ENCODE measurements around the gene APBB1IP. TPM values are rescaled to one million over a fixed set of nuclear protein-coding genes. Genes with fewer than 3 reads are reported as not detected.

Gene APBB1IP, protein sequence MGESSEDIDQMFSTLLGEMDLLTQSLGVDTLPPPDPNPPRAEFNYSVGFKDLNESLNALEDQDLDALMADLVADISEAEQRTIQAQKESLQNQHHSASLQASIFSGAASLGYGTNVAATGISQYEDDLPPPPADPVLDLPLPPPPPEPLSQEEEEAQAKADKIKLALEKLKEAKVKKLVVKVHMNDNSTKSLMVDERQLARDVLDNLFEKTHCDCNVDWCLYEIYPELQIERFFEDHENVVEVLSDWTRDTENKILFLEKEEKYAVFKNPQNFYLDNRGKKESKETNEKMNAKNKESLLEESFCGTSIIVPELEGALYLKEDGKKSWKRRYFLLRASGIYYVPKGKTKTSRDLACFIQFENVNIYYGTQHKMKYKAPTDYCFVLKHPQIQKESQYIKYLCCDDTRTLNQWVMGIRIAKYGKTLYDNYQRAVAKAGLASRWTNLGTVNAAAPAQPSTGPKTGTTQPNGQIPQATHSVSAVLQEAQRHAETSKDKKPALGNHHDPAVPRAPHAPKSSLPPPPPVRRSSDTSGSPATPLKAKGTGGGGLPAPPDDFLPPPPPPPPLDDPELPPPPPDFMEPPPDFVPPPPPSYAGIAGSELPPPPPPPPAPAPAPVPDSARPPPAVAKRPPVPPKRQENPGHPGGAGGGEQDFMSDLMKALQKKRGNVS
- 6.7 and 6.8 TPM in 2 replicates for polyA plus RNA-seq (2013)

DNA sequence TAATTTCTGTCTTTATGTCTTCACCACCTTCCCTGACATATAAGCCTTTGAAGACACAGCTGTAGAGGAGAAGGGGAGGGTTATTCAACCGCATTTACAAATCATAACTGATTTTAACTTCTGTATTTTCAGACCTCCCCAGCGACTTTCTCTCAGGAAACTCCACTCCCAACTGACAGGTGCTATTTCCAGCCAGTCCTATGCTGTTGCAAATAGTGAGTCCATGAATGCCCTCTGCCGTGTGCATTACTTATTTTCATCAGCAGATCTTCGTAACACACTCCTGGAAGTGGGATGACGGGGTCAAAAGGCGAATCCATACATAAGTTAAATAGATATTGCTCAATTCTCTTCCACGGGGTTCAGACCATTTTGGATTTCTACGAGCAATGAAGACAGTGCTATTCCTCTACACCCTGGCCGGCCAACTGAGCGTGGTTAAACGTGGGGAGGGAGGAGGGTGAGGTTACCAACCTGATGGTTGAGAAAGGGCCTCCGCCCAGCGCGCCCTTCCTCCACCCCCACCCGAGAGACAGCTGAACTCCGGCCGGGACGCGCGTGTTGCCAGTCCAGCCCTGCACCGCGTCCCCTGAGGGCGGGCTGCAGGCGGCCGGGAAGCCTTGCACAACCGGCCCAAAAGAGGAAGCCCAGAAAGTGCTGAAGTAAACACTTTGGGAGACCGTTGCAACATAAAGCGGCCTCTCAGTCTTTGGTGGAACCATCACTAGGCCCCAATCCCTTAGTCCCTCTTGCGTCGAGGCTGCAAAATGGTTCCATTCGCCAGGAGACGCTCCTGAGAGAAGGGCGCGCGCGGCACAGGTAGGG is at the start of gene APBB1IP:
Gene APBB1IP, plus strand, starts transcription at position 705 of the 825 bp plus-strand sequence. CDS start 53,986 bp downstream, outside the sequence.
- H3K27ac ChIP-seq (ENCODE audit: low read depth, low read length), result no peak within 1 kb of the TSS
- H3K27me3 ChIP-seq (ENCODE audit: insufficient read depth, low read length), result no peaks in the 10 kb centered on the region
- H3K4ac ChIP-seq (ENCODE audit: low read depth, low read length), result no peak within 1 kb of the TSS
- H3K18ac ChIP-seq (ENCODE audit: low read length), result peak within 1 kb of the TSS; percentile 69
- peak within 1 kb of the TSS; percentile 12 for H4K12ac ChIP-seq (ENCODE audit: low read depth, low read length)
- peak; percentile 93 to 95 for DNase-seq
- peak within 1 kb of the TSS; percentile 43 for H2AFZ ChIP-seq (ENCODE audit: insufficient read depth, low read length, poor library complexity)
- H3K9me3 ChIP-seq (ENCODE audit: insufficient read depth, low read depth, low read length), result no peaks in the 10 kb centered on the region
- no peaks in the 10 kb centered on the region for H3K36me3 ChIP-seq (ENCODE audit: control insufficient read depth in 1 of 2, insufficient read depth in 2 of 2, low read length in 2 of 2)
- peak within 1 kb of the TSS; percentile 38 for H2BK120ac ChIP-seq (ENCODE audit: insufficient read depth, low read length, poor library complexity)
- H4K91ac ChIP-seq (ENCODE audit: low read depth, low read length), result peak within 1 kb of the TSS; percentile 40
- peak within 1 kb of the TSS; percentile 57 for H3K4me3 ChIP-seq (ENCODE audit: low read depth, low read length)
- H3K79me2 ChIP-seq (ENCODE audit: control insufficient read depth, insufficient read depth, low read length, poor library complexity), result no peaks in the 10 kb centered on the region
- H3K79me1 ChIP-seq (ENCODE audit: low read length), result peaks cover 12% of the 10 kb centered on the region
- H3K4me1 ChIP-seq (ENCODE audit: control insufficient read depth in 1 of 2, insufficient read depth in 2 of 2, low read length in 2 of 2), result peaks cover 13 to 15% of the 10 kb centered on the region in 2 experiments
- no peak within 1 kb of the TSS for H3K9ac ChIP-seq (ENCODE audit: low read length)
- no CpG with 5 or more reads among the region's 36 CpGs for WGBS (ENCODE audit: extremely low coverage, insufficient coverage, insufficient read length)
- H3K23ac ChIP-seq (ENCODE audit: low read length), result no peak within 1 kb of the TSS
- H3K14ac ChIP-seq (ENCODE audit: low read length), result peak within 1 kb of the TSS; percentile 22
- peak within 1 kb of the TSS; percentile 20 for H4K8ac ChIP-seq (ENCODE audit: low read depth, low read length)
- peak within 1 kb of the TSS; percentile 65 for H3K4me2 ChIP-seq (ENCODE audit: low read length)
- H2BK5ac ChIP-seq (ENCODE audit: low read depth, low read length, poor library complexity), result peak within 1 kb of the TSS; percentile 38
- H2AK5ac ChIP-seq (ENCODE audit: low read length), result no peak within 1 kb of the TSS
- H2BK12ac ChIP-seq (ENCODE audit: low read length), result no peak within 1 kb of the TSS

DNA sequence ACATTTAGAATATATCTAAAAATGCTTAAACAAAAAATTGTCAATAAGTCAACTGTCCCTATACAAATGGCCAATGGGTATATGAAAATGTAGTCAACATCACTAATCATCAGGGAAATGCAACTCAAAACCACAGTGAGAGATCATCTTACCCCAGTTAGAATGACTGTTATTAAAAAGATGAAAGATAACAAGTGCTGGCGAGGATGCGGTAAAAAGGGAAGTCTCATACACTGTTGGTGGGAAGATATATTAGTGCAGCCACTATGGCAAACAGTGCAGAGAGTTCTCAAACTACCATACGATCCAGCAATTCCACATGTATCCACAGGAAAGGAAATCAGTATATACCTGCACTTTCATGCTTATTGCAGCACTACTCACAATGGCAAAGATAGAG is 48.6 kb upstream of the APBB1IP start:
- Histone ChIP-seq H3K4me3 (ENCODE audit: low read depth, low read length) (no peak overlapping the region), H2BK5ac (ENCODE audit: low read depth, low read length, poor library complexity) (no peak overlapping the region), H3K9ac (ENCODE audit: low read length) (no peak overlapping the region), H3K79me2 (ENCODE audit: control insufficient read depth, insufficient read depth, low read length, poor library complexity) (no peaks in the 10 kb centered on the region), H3K18ac (ENCODE audit: low read length) (no peak overlapping the region), H2AFZ (ENCODE audit: insufficient read depth, low read length, poor library complexity) (no peak overlapping the region), H4K12ac (ENCODE audit: low read depth, low read length) (no peak overlapping the region), H3K9me3 (ENCODE audit: insufficient read depth, low read depth, low read length) (no peaks in the 10 kb centered on the region), H3K4me1 (ENCODE audit: control insufficient read depth in 1 of 2, insufficient read depth in 2 of 2, low read length in 2 of 2) (peaks cover 7 to 10% of the 10 kb centered on the region in 2 experiments), H3K27ac (ENCODE audit: low read depth, low read length) (no peak overlapping the region), H2BK120ac (ENCODE audit: insufficient read depth, low read length, poor library complexity) (no peak overlapping the region), H4K8ac (ENCODE audit: low read depth, low read length) (no peak overlapping the region), H3K14ac (ENCODE audit: low read length) (no peak overlapping the region), H3K4me2 (ENCODE audit: low read length) (no peak overlapping the region), H3K36me3 (ENCODE audit: control insufficient read depth in 1 of 2, insufficient read depth in 2 of 2, low read length in 2 of 2) (peaks cover 0 to 5% of the 10 kb centered on the region in 2 experiments), H3K4ac (ENCODE audit: low read depth, low read length) (no peak overlapping the region), H4K91ac (ENCODE audit: low read depth, low read length) (no peak overlapping the region), H2BK12ac (ENCODE audit: low read length) (no peak overlapping the region), H3K23ac (ENCODE audit: low read length) (no peak overlapping the region), H2AK5ac (ENCODE audit: low read length) (no peak overlapping the region), H3K79me1 (ENCODE audit: low read length) (peaks cover 6% of the 10 kb centered on the region), H3K27me3 (ENCODE audit: insufficient read depth, low read length) (no peaks in the 10 kb centered on the region)
- WGBS (ENCODE audit: extremely low coverage, insufficient coverage, insufficient read length), result no CpG with 5 or more reads among the region's 3 CpGs
- no peak for DNase-seq

DNA sequence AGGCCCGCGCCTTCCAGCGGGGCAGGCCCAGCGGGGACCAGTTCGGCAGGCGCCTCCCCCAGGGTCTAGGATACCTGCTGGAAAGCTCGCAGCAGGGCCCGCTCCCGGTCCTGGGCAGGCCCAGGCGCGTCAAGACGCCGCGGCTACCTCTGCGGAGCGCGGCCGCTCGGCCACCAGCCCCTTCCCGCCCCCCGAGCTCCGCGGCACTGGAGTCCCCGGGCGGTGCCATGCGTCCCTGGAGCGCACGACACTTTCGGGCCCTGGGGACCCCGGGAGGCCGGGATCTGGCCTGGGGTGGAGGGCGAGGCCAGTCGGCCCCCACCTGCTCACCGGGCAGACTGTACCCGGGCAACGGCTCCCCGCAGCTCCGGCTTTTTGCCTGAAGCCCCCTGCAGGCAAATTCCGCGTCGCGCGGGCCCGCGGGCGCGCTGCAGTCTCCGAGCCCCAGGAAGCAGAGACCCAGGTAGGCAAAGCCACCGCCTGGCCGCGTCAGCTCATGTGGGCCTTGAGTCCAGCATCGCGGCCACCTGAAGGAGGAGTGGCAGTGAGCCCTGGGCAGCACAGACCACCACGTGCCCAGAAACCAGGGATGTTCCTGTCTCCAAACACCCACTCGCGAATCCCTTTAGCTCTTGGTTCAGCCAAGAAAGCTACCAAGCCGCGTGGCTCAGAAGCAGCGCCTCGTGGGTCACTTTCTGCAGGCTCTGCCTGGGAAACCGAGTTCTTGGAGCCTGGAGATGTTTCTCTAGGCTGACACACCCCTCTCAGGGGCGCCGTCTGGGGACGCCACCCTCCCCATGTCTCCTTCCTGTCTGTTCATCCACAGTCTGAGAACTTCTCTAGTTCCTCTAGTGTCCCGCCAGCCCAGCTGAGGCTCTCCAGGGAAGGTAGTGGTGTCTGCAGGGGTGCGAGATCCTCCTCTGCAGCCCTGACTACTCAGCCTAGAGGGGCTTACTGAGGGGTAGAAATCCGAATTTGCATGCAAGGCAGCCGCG is 46.1 kb upstream of the APBB1IP start:
- Histone ChIP-seq H3K36me3 (ENCODE audit: control insufficient read depth in 1 of 2, insufficient read depth in 2 of 2, low read length in 2 of 2) (peaks cover 0 to 2% of the 10 kb centered on the region in 2 experiments), H3K79me1 (ENCODE audit: low read length) (peaks cover 6% of the 10 kb centered on the region), H3K9ac (ENCODE audit: low read length) (no peak overlapping the region), H2AK5ac (ENCODE audit: low read length) (no peak overlapping the region), H3K9me3 (ENCODE audit: insufficient read depth, low read depth, low read length) (no peaks in the 10 kb centered on the region), H2BK12ac (ENCODE audit: low read length) (no peak overlapping the region), H3K4ac (ENCODE audit: low read depth, low read length) (peak overlapping the region; percentile 10), H2BK120ac (ENCODE audit: insufficient read depth, low read length, poor library complexity) (peak overlapping the region; percentile 9), H4K8ac (ENCODE audit: low read depth, low read length) (peak overlapping the region; percentile 68), H4K91ac (ENCODE audit: low read depth, low read length) (no peak overlapping the region), H3K27me3 (ENCODE audit: insufficient read depth, low read length) (no peaks in the 10 kb centered on the region), H2AFZ (ENCODE audit: insufficient read depth, low read length, poor library complexity) (no peak overlapping the region), H3K14ac (ENCODE audit: low read length) (no peak overlapping the region), H3K23ac (ENCODE audit: low read length) (no peak overlapping the region), H3K79me2 (ENCODE audit: control insufficient read depth, insufficient read depth, low read length, poor library complexity) (no peaks in the 10 kb centered on the region), H3K4me2 (ENCODE audit: low read length) (peak overlapping the region; percentile 67), H4K12ac (ENCODE audit: low read depth, low read length) (no peak overlapping the region), H3K4me1 (ENCODE audit: control insufficient read depth in 1 of 2, insufficient read depth in 2 of 2, low read length in 2 of 2) (peaks cover 7 to 9% of the 10 kb centered on the region in 2 experiments), H3K27ac (ENCODE audit: low read depth, low read length) (no peak overlapping the region), H3K18ac (ENCODE audit: low read length) (peak overlapping the region; percentile 19), H2BK5ac (ENCODE audit: low read depth, low read length, poor library complexity) (no peak overlapping the region), H3K4me3 (ENCODE audit: low read depth, low read length) (peak overlapping the region; percentile 49)
- WGBS (ENCODE audit: extremely low coverage, insufficient coverage, insufficient read length), result no CpG with 5 or more reads among the region's 69 CpGs
- DNase-seq, result peak; percentile 4 to 44
